SK-N-SH (cell line): ENCODE measurements around the gene UQCRC1. TPM values are rescaled to one million over a fixed set of nuclear protein-coding genes. Genes with fewer than 3 reads are reported as not detected.

ENCODE experiments used
- CTCF ChIA-PET: fragments of 300-600, 350-600 bp; formaldehyde crosslinking; extraction: SDS; loops from one replicate; lab custom pipeline; 2021; lab: Yijun Ruan, JAX
- POLR2A ChIA-PET: fragments of 350-600 bp; sonication (Branson Sonifier 250); formaldehyde crosslinking; extraction: SDS; loops from one replicate; lab custom pipeline; 2020; ENCODE audit warnings: antibody characterized with exemption, inconsistent platforms; lab: Yijun Ruan, JAX
- DNase-seq: peaks from one replicate; pipeline ENCODE4 v3.0.0; 2012
- H2AFZ ChIP-seq: fragments of 200-600 bp; sonication (generic); 2 replicates; pipeline ENCODE4 v1.8.1; 2016; ENCODE audit warnings: antibody characterized with exemption, mild to moderate bottlenecking, low read depth
- H3F3A ChIP-seq: fragments of 200-600 bp; sonication (generic); replicated peaks from 2 replicates; pipeline ENCODE3; 2016; ENCODE audit warnings: antibody characterized with exemption, mild to moderate bottlenecking; ENCODE audit not compliant: insufficient read depth
- H3K27ac ChIP-seq, 2 experiments: fragments of 200-500 bp in 1 of 2; fragments of 200-600 bp in 1 of 2; sonication (Bioruptor generic) in 1 of 2; sonication (generic), shearing (Covaris generic) in 1 of 2; 2 replicates each; pipeline versions ENCODE4 v1.5.1 to v1.6.1; 2014 to 2016; ENCODE audit warnings: low read depth in 2 of 2, inconsistent platforms in 1 of 2, low read length in 1 of 2, mild to moderate bottlenecking in 1 of 2, mixed read lengths in 1 of 2
- H3K27me3 ChIP-seq: fragments of 200-600 bp; sonication (generic), shearing (Covaris generic); 2 replicates; pipeline ENCODE4 v1.6.1; 2016; ENCODE audit warnings: mixed run types; ENCODE audit not compliant: insufficient read depth
- H3K36me3 ChIP-seq, 2 experiments: fragments of 200-500 bp in 1 of 2; fragments of 200-600 bp in 1 of 2; sonication (Bioruptor generic) in 1 of 2; sonication (generic) in 1 of 2; replicated peaks in 1 of 2; 2 replicates each; pipeline versions ENCODE3 to v1.5.1; 2014 to 2016; ENCODE audit warnings: low read length in 1 of 2, mild to moderate bottlenecking in 1 of 2; ENCODE audit not compliant: insufficient read depth in 2 of 2, control insufficient read depth in 1 of 2
- H3K4me1 ChIP-seq, 2 experiments: fragments of 200-500 bp in 1 of 2; fragments of 200-600 bp in 1 of 2; sonication (Bioruptor generic) in 1 of 2; sonication (generic), shearing (Covaris generic) in 1 of 2; 2 replicates each; pipeline versions ENCODE4 v1.5.1 to v1.6.1; 2014 to 2016; ENCODE audit warnings: low read depth in 1 of 2, low read length in 1 of 2, mixed run types in 1 of 2; ENCODE audit not compliant: insufficient read depth in 2 of 2, control insufficient read depth in 1 of 2
- H3K4me2 ChIP-seq: fragments of 200-600 bp; sonication (generic), shearing (Covaris generic); 2 replicates; pipeline ENCODE4 v1.6.1; 2017; ENCODE audit warnings: mixed run types
- H3K4me3 ChIP-seq, 2 experiments: fragments of 200-500 bp in 1 of 2; fragments of 200-600 bp in 1 of 2; sonication (Bioruptor generic) in 1 of 2; sonication (generic), shearing (Covaris generic) in 1 of 2; 2 replicates each; pipeline versions ENCODE4 v1.5.1 to v1.8.1; 2014 to 2016; ENCODE audit warnings: low read depth in 2 of 2, inconsistent platforms in 1 of 2, low read length in 1 of 2, mild to moderate bottlenecking in 1 of 2, mixed read lengths in 1 of 2, moderate library complexity in 1 of 2
- H3K79me2 ChIP-seq: fragments of 200-600 bp; sonication (generic); 2 replicates; pipeline ENCODE4 v1.8.1; 2017; ENCODE audit warnings: mild to moderate bottlenecking; ENCODE audit not compliant: insufficient read depth
- H3K9ac ChIP-seq: fragments of 200-600 bp; sonication (generic); 2 replicates; pipeline ENCODE4 v1.6.1; 2017; ENCODE audit warnings: mixed run types
- H3K9me2 ChIP-seq: fragments of 200-600 bp; sonication (generic); 2 replicates; pipeline ENCODE4 v1.6.1; 2017; ENCODE audit warnings: mixed run types
- H3K9me3 ChIP-seq: fragments of 200-600 bp; sonication (generic); 2 replicates; pipeline ENCODE4 v1.6.1; 2017; ENCODE audit warnings: mixed run types, mild to moderate bottlenecking, moderate library complexity
- H4K20me1 ChIP-seq: fragments of 200-600 bp; sonication (generic); 2 replicates; pipeline ENCODE4 v1.6.1; 2017; ENCODE audit warnings: mild to moderate bottlenecking, mixed run types; ENCODE audit not compliant: insufficient read depth
- ELF1 ChIP-seq: IDR thresholded peaks from 2 replicates; pipeline ENCODE4 v1.4.0; 2012
- FOXJ3 ChIP-seq: sonication (generic); formaldehyde crosslinking; IDR thresholded peaks from 2 replicates; pipeline ENCODE4 v1.5.1; 2020; ENCODE audit warnings: mild to moderate bottlenecking, missing genetic modification reagents
- MXI1 ChIP-seq: IDR thresholded peaks from 2 replicates; pipeline ENCODE4 v1.6.1; 2012; ENCODE audit warnings: mild to moderate bottlenecking, low read depth, low read length, improper control_type of control experiment
- PBX3 ChIP-seq: IDR thresholded peaks from 2 replicates; pipeline ENCODE4; 2012
- POLR2AphosphoS5 ChIP-seq: IDR thresholded peaks from 2 replicates; pipeline ENCODE4 v1.6.1; 2012; ENCODE audit warnings: low read depth, low read length
- RAD21 ChIP-seq: IDR thresholded peaks from 2 replicates; pipeline ENCODE4 v1.6.1; 2012; ENCODE audit warnings: mild to moderate bottlenecking, low read length
- REST ChIP-seq: IDR thresholded peaks from 2 replicates; pipeline ENCODE4 v1.6.1; 2012; ENCODE audit warnings: mild to moderate bottlenecking, low read depth, low read length, moderate library complexity
- RFX5 ChIP-seq: IDR thresholded peaks from 2 replicates; pipeline ENCODE4 v1.6.1; 2012; ENCODE audit warnings: mild to moderate bottlenecking, improper control_type of control experiment, low read length
- RXRA ChIP-seq: IDR thresholded peaks from 2 replicates; pipeline ENCODE4 v1.4.0; 2012; ENCODE audit warnings: low read depth, mild to moderate bottlenecking, borderline replicate concordance
- SMC3 ChIP-seq: IDR thresholded peaks from 2 replicates; pipeline ENCODE4 v1.6.1; 2012; ENCODE audit warnings: low read depth, low read length, improper control_type of control experiment
- TAF1 ChIP-seq: IDR thresholded peaks from 2 replicates; pipeline ENCODE4 v1.6.1; 2012; ENCODE audit warnings: low read depth, mild to moderate bottlenecking, low read length, moderate library complexity, borderline replicate concordance
- TEAD4 ChIP-seq: IDR thresholded peaks from 2 replicates; pipeline ENCODE4 v1.4.0; 2012; ENCODE audit warnings: mild to moderate bottlenecking, borderline replicate concordance; ENCODE audit not compliant: insufficient read depth
- YY1 ChIP-seq: IDR thresholded peaks from 2 replicates; pipeline ENCODE4 v1.4.0; 2012; ENCODE audit warnings: low read depth, mild to moderate bottlenecking
- ZBTB33 ChIP-seq: IDR thresholded peaks from 2 replicates; pipeline ENCODE4 v1.4.0; 2012; ENCODE audit warnings: low read depth, borderline replicate concordance
- WGBS: methylation state at CpG from one replicate; pipeline ENCODE4 v1.1.6; 2017; ENCODE audit warnings: low lambda C conversion rate; 5-methylcytosine and 5-hydroxymethylcytosine counted together
- polyA plus RNA-seq, 3 experiments: library from polyadenylated mRNA; depleted of rRNA; stranded (reverse); fragments of >200 nt; gene quantifications; 2 replicates each; pipeline ENCODE4 v1.2.3, GENCODE V29; 2012
- TF ChIP-seq, protein P1 (sequence below): fragments of 150-350 bp; IDR thresholded peaks from 2 replicates; pipeline ENCODE4 v1.6.1; 2016; ENCODE audit warnings: mild to moderate bottlenecking, low read depth, low read length
- TF ChIP-seq, protein P2 (sequence below): IDR thresholded peaks from 2 replicates; pipeline ENCODE4 v1.4.0; 2012; ENCODE audit warnings: low read depth

UQCRC1 gene
- polyA plus RNA-seq, 1 of the 3 experiments (the other 2 are of a cell fraction) = 284 TPM

- TF ChIP-seq, protein P1, sequence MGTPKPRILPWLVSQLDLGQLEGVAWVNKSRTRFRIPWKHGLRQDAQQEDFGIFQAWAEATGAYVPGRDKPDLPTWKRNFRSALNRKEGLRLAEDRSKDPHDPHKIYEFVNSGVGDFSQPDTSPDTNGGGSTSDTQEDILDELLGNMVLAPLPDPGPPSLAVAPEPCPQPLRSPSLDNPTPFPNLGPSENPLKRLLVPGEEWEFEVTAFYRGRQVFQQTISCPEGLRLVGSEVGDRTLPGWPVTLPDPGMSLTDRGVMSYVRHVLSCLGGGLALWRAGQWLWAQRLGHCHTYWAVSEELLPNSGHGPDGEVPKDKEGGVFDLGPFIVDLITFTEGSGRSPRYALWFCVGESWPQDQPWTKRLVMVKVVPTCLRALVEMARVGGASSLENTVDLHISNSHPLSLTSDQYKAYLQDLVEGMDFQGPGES = no peak
- TF ChIP-seq PBX3 = no peak
- no peak for TF ChIP-seq TEAD4
- no peak for TF ChIP-seq POLR2AphosphoS5
Measured at GRCh38 chr3:48630833-48631232, 21.4 kb upstream of the UQCRC1 start (continued).

- no peak overlapping the region for H3K27ac ChIP-seq
- H3K4me2 ChIP-seq = no peak overlapping the region
- DNase-seq = no peak
- H2AFZ ChIP-seq = no peak overlapping the region
- H3K36me3 ChIP-seq = peaks cover 3 to 51% of the 10 kb centered on the region in 2 experiments
- H3K9me3 ChIP-seq = no peaks in the 10 kb centered on the region
- H3K9ac ChIP-seq = no peak overlapping the region
- H3K4me3 ChIP-seq = no peak overlapping the region
- no peaks in the 10 kb centered on the region for H3F3A ChIP-seq
- no peaks in the 10 kb centered on the region for H3K27me3 ChIP-seq
- peaks cover 7 to 11% of the 10 kb centered on the region in 2 experiments; a peak in 3 of 4 replicates for H3K4me1 ChIP-seq
- WGBS = 94% methylated on average over 8 of the region's 8 CpGs
- ChIA-PET CTCF (no interaction called here), POLR2A (no interaction called here)
- peaks cover 14% of the 10 kb centered on the region; the same call in 1 of the 2 replicates for H4K20me1 ChIP-seq
- no peaks in the 10 kb centered on the region for H3K9me2 ChIP-seq
- H3K79me2 ChIP-seq = peaks cover 16% of the 10 kb centered on the region
- no peak for TF ChIP-seq TEAD4
- no peak for TF ChIP-seq YY1
- TF ChIP-seq, protein P2, sequence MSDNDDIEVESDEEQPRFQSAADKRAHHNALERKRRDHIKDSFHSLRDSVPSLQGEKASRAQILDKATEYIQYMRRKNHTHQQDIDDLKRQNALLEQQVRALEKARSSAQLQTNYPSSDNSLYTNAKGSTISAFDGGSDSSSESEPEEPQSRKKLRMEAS = no peak
- no peak for TF ChIP-seq MXI1
- no peak for TF ChIP-seq REST
- no peak for TF ChIP-seq ZBTB33
- no peak for TF ChIP-seq RAD21
- TF ChIP-seq RXRA = no peak
- no peak for TF ChIP-seq TAF1
- no peak for TF ChIP-seq PBX3
- no peak for TF ChIP-seq ELF1
- no peak for TF ChIP-seq SMC3
- no peak for TF ChIP-seq RFX5
- TF ChIP-seq FOXJ3 = no peak
- TF ChIP-seq POLR2AphosphoS5 = no peak
Measured at GRCh38 chr3:48630407-48630806, 21.0 kb upstream of the UQCRC1 start.
